SK-N-SH (cell line): ENCODE results near the gene FIGNL2.

ENCODE experiments used
- CTCF ChIP-seq: fragments of 200-600 bp; sonication (generic); IDR thresholded peaks from 2 replicates; pipeline ENCODE4 v1.6.1; 2017; ENCODE audit warnings: antibody characterized with exemption, mild to moderate bottlenecking, moderate library complexity
- EP300 ChIP-seq, 2 experiments: IDR thresholded peaks; 2 replicates each; pipeline versions ENCODE4 v1.4.0 to v1.6.1; 2012; ENCODE audit warnings: borderline replicate concordance in 1 of 2, low read depth in 1 of 2, low read length in 1 of 2
- GATA2 ChIP-seq: sonication (generic); formaldehyde crosslinking; IDR thresholded peaks from 2 replicates; pipeline ENCODE4 v1.5.0; 2020; ENCODE audit warnings: mild to moderate bottlenecking, missing genetic modification reagents
- MAX ChIP-seq: IDR thresholded peaks from 2 replicates; pipeline ENCODE4 v1.4.0; 2012; ENCODE audit warnings: low read depth
- POLR2AphosphoS5 ChIP-seq: IDR thresholded peaks from 2 replicates; pipeline ENCODE4 v1.6.1; 2012; ENCODE audit warnings: low read depth, low read length
- RAD21 ChIP-seq: IDR thresholded peaks from 2 replicates; pipeline ENCODE4 v1.6.1; 2012; ENCODE audit warnings: mild to moderate bottlenecking, low read length
- TF ChIP-seq, protein P1 (sequence below): IDR thresholded peaks from 2 replicates; pipeline ENCODE4 v1.6.1; 2012; ENCODE audit warnings: mild to moderate bottlenecking, low read depth, low read length, moderate library complexity

DNA sequence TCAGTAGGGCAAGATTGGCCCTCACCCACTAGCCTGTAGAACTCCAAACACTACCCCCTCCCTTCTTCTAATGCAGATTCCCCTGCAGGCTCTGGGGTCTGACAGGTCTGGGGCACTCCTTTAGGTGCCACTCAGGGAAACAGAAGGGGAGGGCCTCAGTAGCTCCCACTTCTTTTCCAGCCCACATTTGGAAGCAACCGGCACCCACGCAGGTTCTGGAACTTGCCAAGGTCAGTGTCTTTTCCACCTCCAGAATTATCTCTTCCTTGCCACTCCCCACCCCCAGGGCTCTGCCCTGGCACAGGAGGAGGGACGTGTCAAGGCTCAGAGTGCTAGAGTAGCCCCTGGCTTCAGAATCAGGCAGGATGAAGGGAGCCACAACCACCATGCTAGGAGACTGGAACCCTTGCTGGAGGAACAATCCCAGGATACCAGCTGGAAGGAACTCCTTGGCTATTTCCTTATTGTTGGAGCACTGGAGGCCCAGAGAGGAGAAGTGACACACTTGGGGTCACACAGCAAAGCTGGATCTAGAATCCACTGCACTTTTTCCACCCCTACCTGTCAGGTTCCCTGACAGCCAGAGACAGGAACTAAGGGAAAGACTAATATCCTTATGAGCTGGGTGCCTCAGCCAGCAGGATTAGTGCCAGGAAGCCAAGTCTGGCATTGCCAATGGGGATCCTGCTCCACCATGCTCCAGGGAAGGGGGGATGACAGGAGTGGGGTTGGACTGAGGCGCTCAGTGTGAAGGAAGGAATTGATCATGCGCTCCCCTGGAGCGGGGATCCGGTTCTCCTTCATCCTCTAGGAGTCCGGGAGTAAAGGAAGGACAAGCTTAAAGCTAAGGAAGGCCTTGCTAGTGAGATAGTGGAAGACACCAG, 1.8 kb upstream of the FIGNL2 start:
- no peak for TF ChIP-seq RAD21
- TF ChIP-seq POLR2AphosphoS5 = no peak
- TF ChIP-seq EP300 (IDR thresholded peaks at IDR 0.05; ENCODE audit: borderline replicate concordance in 1 of 2, low read depth in 1 of 2, low read length in 1 of 2) = no peak
- TF ChIP-seq CTCF = no peak
- no peak for TF ChIP-seq MAX
- TF ChIP-seq, protein P1, sequence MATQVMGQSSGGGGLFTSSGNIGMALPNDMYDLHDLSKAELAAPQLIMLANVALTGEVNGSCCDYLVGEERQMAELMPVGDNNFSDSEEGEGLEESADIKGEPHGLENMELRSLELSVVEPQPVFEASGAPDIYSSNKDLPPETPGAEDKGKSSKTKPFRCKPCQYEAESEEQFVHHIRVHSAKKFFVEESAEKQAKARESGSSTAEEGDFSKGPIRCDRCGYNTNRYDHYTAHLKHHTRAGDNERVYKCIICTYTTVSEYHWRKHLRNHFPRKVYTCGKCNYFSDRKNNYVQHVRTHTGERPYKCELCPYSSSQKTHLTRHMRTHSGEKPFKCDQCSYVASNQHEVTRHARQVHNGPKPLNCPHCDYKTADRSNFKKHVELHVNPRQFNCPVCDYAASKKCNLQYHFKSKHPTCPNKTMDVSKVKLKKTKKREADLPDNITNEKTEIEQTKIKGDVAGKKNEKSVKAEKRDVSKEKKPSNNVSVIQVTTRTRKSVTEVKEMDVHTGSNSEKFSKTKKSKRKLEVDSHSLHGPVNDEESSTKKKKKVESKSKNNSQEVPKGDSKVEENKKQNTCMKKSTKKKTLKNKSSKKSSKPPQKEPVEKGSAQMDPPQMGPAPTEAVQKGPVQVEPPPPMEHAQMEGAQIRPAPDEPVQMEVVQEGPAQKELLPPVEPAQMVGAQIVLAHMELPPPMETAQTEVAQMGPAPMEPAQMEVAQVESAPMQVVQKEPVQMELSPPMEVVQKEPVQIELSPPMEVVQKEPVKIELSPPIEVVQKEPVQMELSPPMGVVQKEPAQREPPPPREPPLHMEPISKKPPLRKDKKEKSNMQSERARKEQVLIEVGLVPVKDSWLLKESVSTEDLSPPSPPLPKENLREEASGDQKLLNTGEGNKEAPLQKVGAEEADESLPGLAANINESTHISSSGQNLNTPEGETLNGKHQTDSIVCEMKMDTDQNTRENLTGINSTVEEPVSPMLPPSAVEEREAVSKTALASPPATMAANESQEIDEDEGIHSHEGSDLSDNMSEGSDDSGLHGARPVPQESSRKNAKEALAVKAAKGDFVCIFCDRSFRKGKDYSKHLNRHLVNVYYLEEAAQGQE = no peak
- no peak for TF ChIP-seq GATA2
